ENCODE measurements around the gene SATB1.

DNA sequence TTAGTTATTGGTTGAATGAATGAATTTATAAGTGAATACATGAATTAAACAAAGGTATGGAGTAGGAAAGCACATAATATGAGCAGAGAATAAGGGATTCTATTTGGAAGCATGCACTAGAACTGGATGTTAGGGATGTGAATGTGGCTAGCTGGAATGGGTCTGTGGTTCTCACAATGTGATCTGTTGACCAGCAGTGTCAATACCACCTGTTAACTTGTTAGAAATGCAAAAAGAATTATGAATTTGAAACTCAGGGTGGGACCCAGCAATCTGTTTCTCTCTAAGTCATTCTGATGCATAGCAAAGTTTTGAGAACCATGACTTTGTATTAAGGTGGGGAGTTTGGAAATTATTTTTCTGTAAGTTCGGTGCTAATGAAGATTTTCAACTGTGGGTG is 41.0 kb upstream of the SATB1 start:
- TF ChIP-seq, protein P1, sequence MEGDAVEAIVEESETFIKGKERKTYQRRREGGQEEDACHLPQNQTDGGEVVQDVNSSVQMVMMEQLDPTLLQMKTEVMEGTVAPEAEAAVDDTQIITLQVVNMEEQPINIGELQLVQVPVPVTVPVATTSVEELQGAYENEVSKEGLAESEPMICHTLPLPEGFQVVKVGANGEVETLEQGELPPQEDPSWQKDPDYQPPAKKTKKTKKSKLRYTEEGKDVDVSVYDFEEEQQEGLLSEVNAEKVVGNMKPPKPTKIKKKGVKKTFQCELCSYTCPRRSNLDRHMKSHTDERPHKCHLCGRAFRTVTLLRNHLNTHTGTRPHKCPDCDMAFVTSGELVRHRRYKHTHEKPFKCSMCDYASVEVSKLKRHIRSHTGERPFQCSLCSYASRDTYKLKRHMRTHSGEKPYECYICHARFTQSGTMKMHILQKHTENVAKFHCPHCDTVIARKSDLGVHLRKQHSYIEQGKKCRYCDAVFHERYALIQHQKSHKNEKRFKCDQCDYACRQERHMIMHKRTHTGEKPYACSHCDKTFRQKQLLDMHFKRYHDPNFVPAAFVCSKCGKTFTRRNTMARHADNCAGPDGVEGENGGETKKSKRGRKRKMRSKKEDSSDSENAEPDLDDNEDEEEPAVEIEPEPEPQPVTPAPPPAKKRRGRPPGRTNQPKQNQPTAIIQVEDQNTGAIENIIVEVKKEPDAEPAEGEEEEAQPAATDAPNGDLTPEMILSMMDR (conservative IDR thresholded peaks at IDR 0.05 in 1 of 2, IDR thresholded peaks at IDR 0.05 in 1 of 2; ENCODE audit: low read depth in 1 of 2, low read length in 2 of 2) = no peak
- no peak for TF ChIP-seq EZH2 (IDR thresholded peaks at IDR 0.05; ENCODE audit: low read length, missing control alignments)
